Right lobe of liver (tissue), 6 donors: ENCODE results near the gene KCNAB3. TPM values are rescaled to one million over a fixed set of nuclear protein-coding genes. Genes with fewer than 3 reads are reported as not detected.
A peak's percentile ranks its signal among the peaks of the same experiment; 100 is the strongest.

ENCODE experiments used
- ATAC-seq, 4 donors: fragments of 200-7000 bp; cut with Tn5 transposase; one replicate each; pipeline ENCODE4 v1.9.1; 2020; ENCODE audit warnings: mild to moderate bottlenecking in 4 of 4, moderate library complexity in 4 of 4
- DNase-seq, 3 donors: peaks; one replicate each; pipeline ENCODE4 v3.0.0-alpha.2; 2020
- H3K27ac ChIP-seq, 3 donors: fragments of 200-600 bp; one replicate each; pipeline ENCODE4 v1.8.0; 2022
- H3K27me3 ChIP-seq, 2 donors: fragments of 200-600 bp; one replicate each; pipeline ENCODE4 v1.8.0; 2022
- H3K36me3 ChIP-seq, 4 donors: fragments of 200-600 bp; sonication (generic) in 1 of 4; one replicate each; pipeline versions ENCODE4 v1.5.1 to v1.8.0; 2017 to 2022; ENCODE audit warnings: control low read depth in 1 of 4
- H3K4me1 ChIP-seq, 4 donors: fragments of 200-600 bp; sonication (generic) in 1 of 4; one replicate each; pipeline versions ENCODE4 v1.5.1 to v1.8.0; 2017 to 2022; ENCODE audit warnings: control low read depth in 1 of 4
- H3K4me3 ChIP-seq, 3 donors: fragments of 200-600 bp; one replicate each; pipeline ENCODE4 v1.8.0; 2022
- H3K9me3 ChIP-seq, 4 donors: fragments of 200-600 bp; sonication (generic) in 1 of 4; one replicate each; pipeline versions ENCODE4 v1.5.1 to v1.8.0; 2017 to 2022; ENCODE audit warnings: control low read depth in 1 of 4
- POLR2A ChIP-seq: fragments of 450-650 bp; IDR thresholded peaks from one replicate; pipeline ENCODE4 v1.6.1; 2017; ENCODE audit warnings: antibody characterized with exemption, mild to moderate bottlenecking
- WGBS: methylation state at CpG from one replicate; pipeline ENCODE4 v1.1.6; 2018; ENCODE audit warnings: low coverage, low lambda C conversion rate; ENCODE audit not compliant: insufficient coverage; ENCODE audit errors: missing lambda C conversion rate; 5-methylcytosine and 5-hydroxymethylcytosine counted together
- intact Hi-C, 2 donors: fragments of 100-400 bp; cut with DNase I; formaldehyde crosslinking; loops; one replicate each; pipeline versions ENCODE4 v1.11.2 to v1.14.1; 2022
- total RNA-seq, 6 experiments: library from RNA; depleted of rRNA in 2 of 6; stranded (reverse); fragments of >200 nt in 2 of 6; fragmentation: NEBNext Ultra II Directional in 3 of 6; extraction: Animal tissue kit (Norgen Biotek cat#: 25700) in 3 of 6; gene quantifications; one replicate each; pipeline versions ENCODE4 v1.1.0 to v1.2.4, GENCODE V29; 2016 to 2023
- TF ChIP-seq, protein P1 (sequence below), 4 donors: fragments of 200-600 bp in 3 of 4; fragments of 450-650 bp in 1 of 4; IDR thresholded peaks; one replicate each; pipeline versions ENCODE4 v1.5.1 to v1.8.0; 2016 to 2022; ENCODE audit warnings: antibody characterized with exemption in 4 of 4, mild to moderate bottlenecking in 2 of 4
- donor health status: DM: no; HTN: yes; CAD: no.
- donor health status: DM: no; HTN: no; CAD: no.
- donor health status: DM: no; HTN: no; CAD: no.
- donor health status: DM: no; HTN: yes; CAD: no.
- donor health status: DM: no; HTN: yes; CAD: no.

KCNAB3 gene
- total RNA-seq, 6 experiments from 2014 or later = 0.61 to 2.9 (median 1.0) TPM; not detected in 1

- WGBS = 58% methylated on average over 2 of the region's 2 CpGs
- H3K4me1 ChIP-seq = peaks cover 0 to 10% (median 0%) of the 10 kb centered on the region in 4 donors
- ATAC-seq (no peak), DNase-seq (no peak)
- no peak overlapping the region for H3K27ac ChIP-seq
- H3K36me3 ChIP-seq = no peaks in the 10 kb centered on the region
- TF ChIP-seq, protein P1, sequence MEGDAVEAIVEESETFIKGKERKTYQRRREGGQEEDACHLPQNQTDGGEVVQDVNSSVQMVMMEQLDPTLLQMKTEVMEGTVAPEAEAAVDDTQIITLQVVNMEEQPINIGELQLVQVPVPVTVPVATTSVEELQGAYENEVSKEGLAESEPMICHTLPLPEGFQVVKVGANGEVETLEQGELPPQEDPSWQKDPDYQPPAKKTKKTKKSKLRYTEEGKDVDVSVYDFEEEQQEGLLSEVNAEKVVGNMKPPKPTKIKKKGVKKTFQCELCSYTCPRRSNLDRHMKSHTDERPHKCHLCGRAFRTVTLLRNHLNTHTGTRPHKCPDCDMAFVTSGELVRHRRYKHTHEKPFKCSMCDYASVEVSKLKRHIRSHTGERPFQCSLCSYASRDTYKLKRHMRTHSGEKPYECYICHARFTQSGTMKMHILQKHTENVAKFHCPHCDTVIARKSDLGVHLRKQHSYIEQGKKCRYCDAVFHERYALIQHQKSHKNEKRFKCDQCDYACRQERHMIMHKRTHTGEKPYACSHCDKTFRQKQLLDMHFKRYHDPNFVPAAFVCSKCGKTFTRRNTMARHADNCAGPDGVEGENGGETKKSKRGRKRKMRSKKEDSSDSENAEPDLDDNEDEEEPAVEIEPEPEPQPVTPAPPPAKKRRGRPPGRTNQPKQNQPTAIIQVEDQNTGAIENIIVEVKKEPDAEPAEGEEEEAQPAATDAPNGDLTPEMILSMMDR (IDR thresholded peaks at IDR 0.05) = no peak
- no peak for TF ChIP-seq POLR2A
- no peak overlapping the region for H3K4me3 ChIP-seq
- intact Hi-C loops = no loop called here
- no peaks in the 10 kb centered on the region for H3K27me3 ChIP-seq
- no peaks in the 10 kb centered on the region for H3K9me3 ChIP-seq
Measured at GRCh38 chr17:7916808-7917207, 12.8 kb downstream of the KCNAB3 start.

DNA sequence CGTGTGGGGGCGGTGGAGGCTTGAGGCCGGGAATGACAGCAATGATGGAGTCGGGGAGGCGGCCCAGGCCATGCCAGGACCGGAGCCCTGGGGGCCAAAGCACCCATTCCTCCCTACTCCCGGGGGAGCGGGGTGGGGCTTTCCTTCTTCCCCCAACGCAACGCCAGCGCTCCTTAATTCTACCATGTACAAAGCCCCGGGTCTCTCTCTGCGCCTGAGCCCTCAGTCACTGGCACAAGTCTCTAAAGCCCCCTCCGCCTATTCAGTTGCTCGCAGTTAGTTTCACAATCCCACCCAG, 13.3 kb downstream of the KCNAB3 start:
- peaks cover 0 to 10% (median 0%) of the 10 kb centered on the region in 4 donors for H3K4me1 ChIP-seq
- no peak for ATAC-seq
- peak overlapping the region; percentile 50 to 85 (median 76) for H3K27ac ChIP-seq
- no peaks in the 10 kb centered on the region for H3K9me3 ChIP-seq
- peak overlapping the region; percentile 44 to 62 (median 61) for H3K4me3 ChIP-seq
- WGBS = 82% methylated on average over 2 of the region's 15 CpGs
- peak in 1 of 3 donors; percentile 67 for DNase-seq
- TF ChIP-seq, protein P1 (IDR thresholded peaks at IDR 0.05) = no peak
- no peak for TF ChIP-seq POLR2A
- no peaks in the 10 kb centered on the region for H3K36me3 ChIP-seq
- intact Hi-C loops = no loop called here
- H3K27me3 ChIP-seq = no peaks in the 10 kb centered on the region

GRCh38 chr17:7915611-7916384, 13.9 kb downstream of the KCNAB3 start, which contains the start of gene RNF227:
Gene RNF227 (minus strand): TSS chr17:7916289. CDS start chr17:7916195, 94 bp downstream.
- TF ChIP-seq POLR2A = peak; percentile 21
- TF ChIP-seq, protein P1 (IDR thresholded peaks at IDR 0.05) = no peak
- DNase-seq (peak; percentile 83 to 89 (median 89)), ATAC-seq (peak; percentile 82 to 89 (median 84))
- Histone ChIP-seq H3K9me3 (no peaks in the 10 kb centered on the region), H3K36me3 (no peaks in the 10 kb centered on the region), H3K27me3 (no peaks in the 10 kb centered on the region), H3K4me1 (peaks cover 0 to 10% (median 0%) of the 10 kb centered on the region in 4 donors), H3K27ac (peak within 1 kb of the TSS; percentile 50 to 85 (median 76)), H3K4me3 (peak within 1 kb of the TSS; percentile 50 to 62 (median 61))
- 0% methylated on average over 16 of the region's 100 CpGs for WGBS
- intact Hi-C loops = no loop called here

DNA sequence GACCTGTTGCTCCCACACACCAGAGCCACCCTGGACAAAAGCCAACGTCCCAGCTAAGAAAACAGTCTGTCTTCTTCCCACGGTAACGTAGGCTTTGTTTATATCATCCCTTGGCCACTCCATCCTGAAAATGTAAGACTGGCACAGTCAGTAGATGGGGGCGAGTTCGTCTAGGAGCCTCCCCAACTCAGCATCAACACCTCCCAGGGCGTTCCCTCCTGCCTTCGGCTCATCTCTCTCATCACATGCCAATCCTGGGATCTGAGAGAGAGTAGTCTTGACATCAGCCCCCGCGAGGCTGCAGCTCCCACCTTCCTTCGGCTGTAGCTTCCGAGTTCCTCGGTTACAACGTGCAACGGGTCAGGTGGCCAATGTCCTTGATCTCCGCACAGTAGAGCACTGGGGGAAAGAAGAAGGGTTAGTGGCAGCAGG, 14.5 kb downstream of the KCNAB3 start:
- Histone ChIP-seq H3K4me1 (peaks cover 0 to 10% (median 0%) of the 10 kb centered on the region in 4 donors), H3K27ac (peak overlapping the region; percentile 23 to 85 (median 76)), H3K27me3 (no peaks in the 10 kb centered on the region), H3K4me3 (peak overlapping the region; percentile 50 to 62 (median 61)), H3K9me3 (no peaks in the 10 kb centered on the region), H3K36me3 (no peaks in the 10 kb centered on the region)
- intact Hi-C loops = no loop called here
- TF ChIP-seq, protein P1 (IDR thresholded peaks at IDR 0.05) = no peak
- TF ChIP-seq POLR2A = no peak
- WGBS = under 1% methylated on average over 13 of the region's 15 CpGs
- ATAC-seq (peak in 2 of 4 donors; percentile 42 to 56), DNase-seq (no peak)
